HG02763 (cell line): Measurements from ENCODE around the gene WBP1L.

ENCODE experiments used
- ATAC-seq: cut with Tn5 transposase; IDR thresholded peaks from one replicate; pipeline ENCODE4 v1.9.1; 2021; ENCODE audit warnings: mild to moderate bottlenecking, moderate library complexity; ENCODE audit not compliant: unreplicated experiment

WBP1L gene

GRCh38 chr10:102777711-102778453 is 34.1 kb downstream of the WBP1L start:
- no peak for ATAC-seq

- ATAC-seq = no peak
Measured at GRCh38 chr10:102778781-102779180, 35.0 kb downstream of the WBP1L start.

DNA sequence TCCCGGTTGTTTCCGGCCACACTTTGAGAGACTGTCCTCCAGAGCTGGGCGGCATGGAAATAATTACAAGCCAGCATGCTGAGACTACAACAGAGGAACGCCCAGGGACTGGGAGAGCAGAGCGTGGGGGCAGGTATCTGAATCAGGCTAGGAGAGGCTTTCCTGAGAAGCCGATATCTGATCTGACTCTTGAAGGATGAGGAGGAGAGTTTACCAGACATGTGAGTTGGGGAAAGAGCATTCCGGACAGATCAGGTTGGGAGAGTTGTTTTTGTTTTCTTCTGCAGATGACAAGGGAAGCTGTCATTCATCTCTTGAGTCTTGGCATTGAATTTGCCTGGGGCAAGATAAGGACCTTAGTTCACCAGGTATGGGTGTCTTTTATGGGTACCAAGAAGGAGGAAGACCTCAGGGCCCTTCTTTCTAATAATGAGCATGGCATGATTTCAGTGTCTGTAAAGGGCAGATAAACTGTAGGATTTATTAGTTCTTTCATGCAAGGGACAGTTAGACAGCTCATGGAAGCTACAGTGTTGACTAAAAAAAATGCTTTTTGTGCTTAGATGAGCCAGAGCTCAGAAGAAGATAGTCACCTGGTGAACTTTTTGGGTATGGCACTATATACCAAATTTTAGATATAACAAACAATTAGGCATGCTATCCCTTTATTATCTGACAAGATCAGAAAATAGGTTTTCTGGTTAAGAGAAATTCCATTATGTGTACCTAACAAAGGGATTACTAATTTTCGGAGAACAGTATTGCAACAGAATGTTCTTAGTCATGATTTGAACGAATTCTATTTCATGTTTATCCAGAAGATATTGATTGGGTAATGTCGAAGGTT is 36.2 kb downstream of the WBP1L start:
- ATAC-seq = no peak

DNA sequence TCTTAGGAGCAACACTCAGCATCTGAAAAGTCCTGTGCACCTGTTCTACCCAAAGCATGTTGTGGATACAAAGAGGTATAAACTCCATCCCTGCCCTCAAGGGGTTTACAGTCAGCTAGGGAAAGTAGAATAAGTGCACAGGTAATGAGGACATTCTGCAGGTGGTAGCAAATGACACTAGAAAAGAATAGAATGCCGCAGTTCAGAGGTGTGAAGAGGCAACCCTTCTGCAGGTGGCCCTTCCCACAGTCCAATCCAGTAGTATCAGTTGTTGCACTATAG is 36.7 kb downstream of the WBP1L start:
- no peak for ATAC-seq

DNA sequence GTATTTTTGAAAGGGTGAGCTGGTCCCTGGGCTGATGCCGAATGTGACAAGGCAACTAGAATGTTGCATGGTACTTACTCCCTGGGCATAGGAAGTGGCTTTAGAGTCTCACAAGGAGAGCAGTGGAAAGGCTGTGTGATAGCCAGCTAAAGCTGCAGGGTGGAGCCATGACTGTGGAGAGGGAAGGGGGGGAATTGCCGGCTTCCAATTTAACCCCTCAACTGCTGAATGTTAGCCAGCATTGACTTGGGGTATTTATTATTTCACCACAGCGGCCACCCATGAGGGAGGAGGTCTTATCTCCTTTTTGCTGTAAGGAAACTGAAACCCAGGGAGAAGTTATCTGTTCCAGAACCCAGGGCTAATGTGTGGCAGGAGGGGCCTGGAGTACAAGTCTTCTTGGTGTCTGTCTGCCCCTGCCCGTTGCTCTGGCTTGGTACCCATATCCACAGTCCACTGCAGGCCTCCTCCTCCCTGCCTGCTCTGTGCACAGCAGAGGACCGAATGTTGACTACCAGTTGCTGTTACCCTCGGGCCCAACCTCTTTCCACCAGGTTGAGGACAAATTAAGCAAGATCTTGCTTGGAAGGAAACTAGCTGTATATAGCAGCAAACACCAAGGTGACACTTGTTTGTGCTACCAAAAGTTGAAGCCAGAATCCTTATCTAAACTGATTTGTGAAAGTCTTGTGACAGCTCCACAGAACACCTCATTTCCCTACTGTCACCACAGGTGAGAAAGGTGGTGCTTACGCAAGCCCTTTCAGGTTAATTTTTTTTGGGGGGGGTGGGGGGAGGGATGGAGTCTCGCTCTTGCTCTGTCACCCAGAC is 37.6 kb downstream of the WBP1L start:
- no peak for ATAC-seq

DNA sequence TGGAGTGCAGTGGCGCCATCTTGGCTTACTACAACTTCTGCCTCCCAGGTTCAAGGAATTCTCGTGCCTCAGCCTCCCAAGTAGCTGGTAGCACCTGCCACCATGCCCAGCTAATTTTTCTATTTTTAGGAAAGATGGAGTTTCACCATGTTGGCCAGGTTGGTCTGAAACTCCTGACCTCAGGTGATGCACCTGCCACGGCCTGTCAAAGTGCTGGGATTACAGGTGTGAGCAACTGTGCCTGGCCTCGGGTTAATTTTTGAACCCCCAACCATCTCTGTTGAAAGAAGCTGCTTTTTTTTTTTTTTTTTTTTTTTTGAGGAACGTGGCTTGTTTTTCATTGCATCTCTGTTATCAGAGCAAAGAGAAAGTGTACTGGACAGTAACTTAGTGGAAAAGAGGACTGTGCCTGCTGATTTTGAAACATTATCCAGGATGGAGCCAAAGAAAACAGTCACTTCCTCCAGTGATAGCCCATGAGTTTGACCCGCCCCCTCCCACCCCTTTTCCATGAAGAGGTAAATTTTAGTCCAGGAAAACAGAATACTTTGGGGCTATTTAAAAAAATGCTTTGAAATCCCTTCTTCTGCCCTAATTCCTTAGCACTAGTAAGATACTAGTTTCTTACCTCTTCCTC is 38.3 kb downstream of the WBP1L start:
- ATAC-seq = no peak

- no peak for ATAC-seq
Measured at GRCh38 chr10:102782673-102783551, 39.2 kb downstream of the WBP1L start.

GRCh38 chr10:102783568-102783967 is 39.8 kb downstream of the WBP1L start:
- ATAC-seq = no peak

DNA sequence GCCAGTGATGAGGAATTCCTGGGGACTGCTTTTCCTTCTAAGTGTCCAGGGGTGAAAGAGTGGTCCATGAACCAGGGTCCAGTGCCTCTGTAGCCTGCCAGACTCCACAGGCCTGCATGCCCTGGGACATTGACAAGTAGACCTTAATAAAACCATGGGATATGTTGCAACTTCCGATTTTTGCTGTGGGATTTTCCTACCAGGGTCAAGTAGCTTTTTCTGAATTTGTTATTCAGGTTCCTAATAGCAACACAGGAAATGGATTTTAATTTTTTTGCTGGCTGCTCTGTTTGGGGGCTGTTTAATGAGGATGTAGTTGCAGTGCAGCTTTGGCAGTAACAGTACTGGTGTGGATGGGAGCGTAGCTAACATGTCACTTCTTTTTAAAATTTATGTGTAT is 42.1 kb downstream of the WBP1L start:
- ATAC-seq = no peak

DNA sequence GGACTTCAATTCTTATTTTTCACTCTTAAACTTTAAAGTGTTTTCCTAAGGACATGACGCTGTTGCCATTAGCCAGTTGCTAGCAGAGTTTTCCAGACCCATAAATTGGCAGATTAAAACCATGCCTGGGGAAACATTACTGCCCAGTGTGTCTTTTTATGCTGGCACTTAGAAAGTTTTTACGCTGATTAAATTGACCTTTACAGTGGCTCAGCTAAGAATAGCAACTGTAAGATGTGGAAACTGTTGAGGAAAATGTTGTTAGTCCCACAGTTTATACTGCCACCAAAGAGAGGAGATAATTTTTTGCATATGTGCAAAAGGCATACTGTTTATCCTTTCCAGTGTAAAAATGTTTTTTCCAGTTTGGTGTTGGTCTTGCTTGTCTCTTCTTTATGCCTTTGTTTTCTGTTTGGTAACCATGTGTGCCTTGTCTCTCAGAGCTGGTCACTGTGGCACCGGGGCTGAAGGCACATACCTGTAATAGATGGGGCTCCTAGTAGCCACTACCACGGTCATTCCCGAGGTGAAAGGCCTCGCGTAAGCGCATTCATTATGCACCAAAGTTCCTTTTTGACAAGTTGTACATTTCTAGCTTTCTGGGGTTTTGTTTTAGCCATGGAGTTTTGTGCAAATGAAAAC is 48.1 kb downstream of the WBP1L start:
- ATAC-seq = no peak

DNA sequence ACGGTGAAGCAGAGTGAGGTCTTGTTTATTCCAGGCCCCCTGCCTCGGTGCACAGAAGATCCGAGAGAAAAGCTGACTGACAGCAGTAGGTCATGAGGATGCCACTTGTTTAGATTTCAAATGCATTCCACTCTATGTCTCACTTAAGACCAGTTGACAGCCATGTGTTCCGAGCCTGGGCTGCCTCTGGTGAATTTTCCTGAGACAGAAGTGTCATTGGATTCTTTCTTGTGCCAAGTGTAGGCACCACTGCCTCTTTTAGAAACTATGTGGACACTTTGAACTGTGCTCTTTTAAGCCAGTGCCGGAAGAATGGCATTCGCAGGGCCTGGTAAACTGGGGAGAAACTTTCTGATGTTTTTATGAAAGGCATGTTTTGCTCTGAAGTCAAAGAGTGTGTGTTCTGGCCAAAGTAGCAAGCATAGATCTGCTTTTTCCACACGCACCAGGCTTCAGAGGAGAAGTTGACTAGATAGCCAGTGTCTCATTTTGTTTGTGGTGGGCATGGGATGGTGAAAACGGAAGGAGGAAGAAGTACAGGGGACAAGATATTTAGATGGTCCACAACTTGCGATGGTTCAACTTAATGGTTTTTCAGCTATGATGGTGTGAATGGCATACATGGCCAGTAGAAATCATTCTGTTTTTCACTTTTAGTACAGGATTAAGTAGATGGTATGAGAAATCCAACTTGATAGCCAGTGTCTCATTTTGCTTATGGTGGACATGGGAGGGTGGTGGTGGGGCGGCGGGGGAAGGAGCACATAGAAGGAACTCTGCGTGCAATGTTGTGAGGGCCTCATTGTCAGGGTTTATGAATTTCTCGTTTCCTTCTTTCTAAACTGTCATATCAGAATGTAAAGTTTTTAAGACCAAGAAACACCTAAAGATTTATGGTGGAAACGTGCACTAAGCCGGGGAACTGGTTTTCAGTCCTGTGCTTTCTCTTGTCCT is 52.0 kb downstream of the WBP1L start:
- no peak for ATAC-seq

GRCh38 chr10:102796407-102797176 is 52.8 kb downstream of the WBP1L start:
- ATAC-seq = peak; percentile 97

DNA sequence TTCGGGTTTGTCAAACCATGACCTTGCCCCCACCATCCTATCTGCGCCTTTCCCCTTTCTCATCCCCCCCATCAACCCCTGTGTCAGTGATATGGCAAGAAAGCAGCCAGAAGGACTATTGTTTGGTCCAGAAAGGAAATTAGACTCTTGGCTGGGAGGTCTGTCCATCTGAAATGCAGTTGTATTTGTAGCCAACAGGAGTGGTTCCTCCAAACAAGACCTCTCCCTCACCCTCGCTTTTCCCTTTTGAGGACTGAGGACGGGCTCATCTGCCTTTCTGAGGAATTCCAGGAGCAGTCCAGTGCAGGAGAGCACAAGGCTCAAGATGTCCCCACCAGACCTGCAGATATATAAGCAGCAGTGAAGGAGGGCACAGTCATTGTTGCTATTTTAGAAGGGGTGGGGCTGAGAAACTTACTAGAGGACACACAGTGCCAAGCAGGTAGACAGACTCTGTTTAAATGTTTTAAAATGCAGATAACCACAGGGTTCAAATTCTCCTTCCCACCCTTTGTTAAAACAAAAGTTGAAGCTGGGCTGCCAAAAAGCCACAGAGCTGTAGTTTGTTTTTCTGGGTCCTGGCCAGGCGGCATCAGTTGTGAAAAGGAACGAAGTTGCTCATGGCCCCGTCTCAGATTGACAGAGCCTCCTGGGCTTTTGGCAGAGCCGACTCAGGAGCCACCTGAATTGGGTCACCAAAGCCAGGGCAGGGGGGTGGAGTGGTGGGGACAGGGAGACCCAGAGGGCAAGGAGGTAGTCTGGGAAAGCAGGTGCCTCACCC is 56.1 kb downstream of the WBP1L start:
- ATAC-seq = no peak

- ATAC-seq = no peak
Measured at GRCh38 chr10:102800611-102801335, 57.0 kb downstream of the WBP1L start.

DNA sequence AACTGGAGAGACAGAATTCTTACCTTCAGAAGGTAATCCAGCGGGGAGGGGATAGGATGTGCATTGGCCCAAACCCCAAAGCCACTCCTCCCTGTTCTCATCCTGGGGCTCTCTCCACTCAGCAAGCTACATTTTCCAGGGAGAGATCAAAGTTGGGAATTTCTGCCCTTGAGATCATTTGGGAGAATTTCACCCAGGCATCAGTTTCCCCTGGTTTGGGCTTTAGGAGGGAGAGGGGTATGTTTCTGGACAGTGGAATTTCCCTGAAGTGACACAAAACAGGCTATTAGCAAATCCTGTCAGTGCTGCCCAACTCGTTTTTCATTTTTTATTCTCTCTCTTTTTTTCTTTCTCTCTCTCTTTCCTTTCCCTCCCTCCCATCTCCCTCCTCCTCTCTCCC is 57.7 kb downstream of the WBP1L start:
- no peak for ATAC-seq

GRCh38 chr10:102801978-102802377 is 58.2 kb downstream of the WBP1L start:
- ATAC-seq = no peak
